ENCODE measurements around the gene CCDC92. TPM values are rescaled to one million over a fixed set of nuclear protein-coding genes. Genes with fewer than 3 reads are reported as not detected.

CCDC92 gene
- total and polyA plus RNA-seq, 2 experiments from 2014 or later, result 49.3 to 67.0 TPM

GRCh38 chr12:123897221-123897620, 75.4 kb downstream of the CCDC92 start:
- no peaks in the 10 kb centered on the region for H3K9me3 ChIP-seq (ENCODE audit: low read depth)
- H3K4me3 ChIP-seq, result no peak overlapping the region
- H3K27me3 ChIP-seq, result no peaks in the 10 kb centered on the region
- DNase-seq (ENCODE audit: low read depth in 1 of 2, low spot score in 1 of 2), result peak in 1 of 2 donors; percentile 48
- H3K36me3 ChIP-seq, result no peaks in the 10 kb centered on the region
- TF ChIP-seq, protein P1, sequence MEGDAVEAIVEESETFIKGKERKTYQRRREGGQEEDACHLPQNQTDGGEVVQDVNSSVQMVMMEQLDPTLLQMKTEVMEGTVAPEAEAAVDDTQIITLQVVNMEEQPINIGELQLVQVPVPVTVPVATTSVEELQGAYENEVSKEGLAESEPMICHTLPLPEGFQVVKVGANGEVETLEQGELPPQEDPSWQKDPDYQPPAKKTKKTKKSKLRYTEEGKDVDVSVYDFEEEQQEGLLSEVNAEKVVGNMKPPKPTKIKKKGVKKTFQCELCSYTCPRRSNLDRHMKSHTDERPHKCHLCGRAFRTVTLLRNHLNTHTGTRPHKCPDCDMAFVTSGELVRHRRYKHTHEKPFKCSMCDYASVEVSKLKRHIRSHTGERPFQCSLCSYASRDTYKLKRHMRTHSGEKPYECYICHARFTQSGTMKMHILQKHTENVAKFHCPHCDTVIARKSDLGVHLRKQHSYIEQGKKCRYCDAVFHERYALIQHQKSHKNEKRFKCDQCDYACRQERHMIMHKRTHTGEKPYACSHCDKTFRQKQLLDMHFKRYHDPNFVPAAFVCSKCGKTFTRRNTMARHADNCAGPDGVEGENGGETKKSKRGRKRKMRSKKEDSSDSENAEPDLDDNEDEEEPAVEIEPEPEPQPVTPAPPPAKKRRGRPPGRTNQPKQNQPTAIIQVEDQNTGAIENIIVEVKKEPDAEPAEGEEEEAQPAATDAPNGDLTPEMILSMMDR (IDR thresholded peaks at IDR 0.05; ENCODE audit: low read depth, low read length), result no peak
- no peak overlapping the region for H3K27ac ChIP-seq
- H3K4me1 ChIP-seq (ENCODE audit: low read depth), result peaks cover 20% of the 10 kb centered on the region

DNA sequence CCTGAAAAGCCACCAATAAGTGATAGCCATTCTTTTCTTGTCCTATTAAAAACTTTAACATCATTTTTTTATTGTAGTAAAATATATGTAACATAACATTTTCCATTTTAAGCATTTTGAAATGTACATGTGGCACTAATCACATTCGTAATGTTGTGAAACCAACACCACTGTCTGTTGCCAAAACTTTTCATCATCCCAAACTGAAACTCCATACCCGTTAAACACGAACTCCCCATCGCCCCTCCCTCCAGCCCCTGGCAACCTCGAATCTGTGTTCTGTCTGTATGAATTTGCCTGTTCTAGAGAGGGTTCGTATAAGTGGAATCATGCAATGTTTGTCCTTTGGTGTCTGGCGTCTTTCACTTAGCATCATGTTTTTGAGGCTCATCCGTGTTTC, 75.9 kb downstream of the CCDC92 start:
- Histone ChIP-seq H3K27ac (no peak overlapping the region), H3K4me1 (ENCODE audit: low read depth) (peaks cover 20% of the 10 kb centered on the region), H3K36me3 (no peaks in the 10 kb centered on the region), H3K27me3 (no peaks in the 10 kb centered on the region), H3K4me3 (no peak overlapping the region), H3K9me3 (ENCODE audit: low read depth) (no peaks in the 10 kb centered on the region)
- TF ChIP-seq, protein P1 (IDR thresholded peaks at IDR 0.05; ENCODE audit: low read depth, low read length), result no peak
- DNase-seq (ENCODE audit: low read depth in 1 of 2, low spot score in 1 of 2), result peak in 1 of 2 donors; percentile 78

DNA sequence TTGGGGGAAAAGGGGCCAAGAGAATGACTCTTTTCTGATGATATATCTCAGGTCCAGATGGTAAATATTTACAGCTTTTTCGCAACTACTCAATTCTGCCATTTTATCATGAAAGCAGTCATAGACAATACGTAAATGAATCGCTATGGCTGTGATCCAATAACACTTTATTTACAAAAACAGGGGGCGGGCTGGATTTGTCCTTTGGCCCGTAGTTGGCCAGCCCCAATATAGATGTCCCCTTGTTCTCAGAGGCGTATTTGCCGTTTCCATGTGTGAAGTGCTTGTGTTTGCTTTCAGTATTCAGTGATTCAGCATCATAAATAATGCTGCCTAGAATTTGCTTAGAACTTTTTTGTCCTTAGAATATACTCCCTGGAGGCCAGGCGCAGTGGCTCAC, 77.2 kb downstream of the CCDC92 start:
- Histone ChIP-seq H3K9me3 (ENCODE audit: low read depth) (no peaks in the 10 kb centered on the region), H3K27ac (no peak overlapping the region), H3K4me1 (ENCODE audit: low read depth) (peaks cover 11% of the 10 kb centered on the region), H3K4me3 (no peak overlapping the region), H3K27me3 (no peaks in the 10 kb centered on the region), H3K36me3 (no peaks in the 10 kb centered on the region)
- TF ChIP-seq, protein P1 (IDR thresholded peaks at IDR 0.05; ENCODE audit: low read depth, low read length), result no peak
- DNase-seq (ENCODE audit: low read depth in 1 of 2, low spot score in 1 of 2), result no peak

DNA sequence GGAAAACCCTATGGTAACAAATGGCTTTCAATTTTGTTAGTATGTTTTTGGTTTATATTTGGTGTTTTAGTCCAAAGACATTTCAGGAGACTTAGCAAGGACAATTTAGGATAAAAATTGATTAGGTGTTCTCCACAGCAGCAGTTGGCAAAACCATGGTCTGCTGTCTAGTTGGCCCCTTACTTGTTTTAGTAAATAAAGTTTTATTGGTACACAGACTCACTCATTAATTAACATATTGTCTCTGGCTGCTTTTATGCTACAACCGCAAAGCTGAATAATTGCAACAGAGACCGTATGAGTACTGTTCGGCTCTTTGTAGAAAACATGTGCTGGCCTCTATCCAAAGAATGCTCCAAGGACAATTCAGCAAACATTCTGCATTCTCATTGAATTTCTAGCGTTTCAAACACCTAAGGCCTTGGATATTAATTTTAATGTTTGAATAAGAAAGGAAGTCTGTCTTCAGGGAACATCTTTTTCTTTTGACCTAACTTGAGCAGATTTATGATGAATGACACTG, 77.7 kb downstream of the CCDC92 start:
- Histone ChIP-seq H3K4me1 (ENCODE audit: low read depth) (peaks cover 11% of the 10 kb centered on the region), H3K4me3 (no peak overlapping the region), H3K27ac (no peak overlapping the region), H3K27me3 (no peaks in the 10 kb centered on the region), H3K9me3 (ENCODE audit: low read depth) (no peaks in the 10 kb centered on the region), H3K36me3 (no peaks in the 10 kb centered on the region)
- no peak for DNase-seq (ENCODE audit: low read depth in 1 of 2, low spot score in 1 of 2)
- TF ChIP-seq, protein P1 (IDR thresholded peaks at IDR 0.05; ENCODE audit: low read depth, low read length), result no peak

- no peaks in the 10 kb centered on the region for H3K9me3 ChIP-seq (ENCODE audit: low read depth)
- no peak for DNase-seq (ENCODE audit: low read depth in 1 of 2, low spot score in 1 of 2)
- no peaks in the 10 kb centered on the region for H3K36me3 ChIP-seq
- no peaks in the 10 kb centered on the region for H3K27me3 ChIP-seq
- TF ChIP-seq, protein P1 (IDR thresholded peaks at IDR 0.05; ENCODE audit: low read depth, low read length), result no peak
- H3K4me1 ChIP-seq (ENCODE audit: low read depth), result peaks cover 11% of the 10 kb centered on the region
- no peak overlapping the region for H3K4me3 ChIP-seq
- no peak overlapping the region for H3K27ac ChIP-seq
Observed at GRCh38 chr12:123893276-123893675, 79.4 kb downstream of the CCDC92 start.
